NB4 (cell line): ENCODE data around the gene BAIAP3.

Experiments
- DNase-seq: peaks from one replicate; pipeline ENCODE4 v3.0.0; 2010; ENCODE audit warnings: low read depth
- H3K4me3 ChIP-seq: one replicate; pipeline ENCODE4 v1.5.1; 2011; ENCODE audit warnings: mild to moderate bottlenecking, low read depth, low read length, moderate library complexity
- CTCF ChIP-seq: IDR thresholded peaks from one replicate; pipeline ENCODE4 v1.5.1; 2012; ENCODE audit warnings: low read depth, low read length
- MYC ChIP-seq: IDR thresholded peaks from 2 replicates; pipeline ENCODE4 v1.6.1; 2011; ENCODE audit warnings: low read depth, low read length
- POLR2A ChIP-seq: IDR thresholded peaks from 2 replicates; pipeline ENCODE4 v1.6.1; 2011; ENCODE audit warnings: mild to moderate bottlenecking; ENCODE audit not compliant: insufficient read length; ENCODE audit errors: extremely low read depth
- TF ChIP-seq, protein P1 (sequence below): IDR thresholded peaks from 2 replicates; pipeline ENCODE4 v1.6.1; 2011; ENCODE audit warnings: low read depth, low read length

Gene BAIAP3

DNA sequence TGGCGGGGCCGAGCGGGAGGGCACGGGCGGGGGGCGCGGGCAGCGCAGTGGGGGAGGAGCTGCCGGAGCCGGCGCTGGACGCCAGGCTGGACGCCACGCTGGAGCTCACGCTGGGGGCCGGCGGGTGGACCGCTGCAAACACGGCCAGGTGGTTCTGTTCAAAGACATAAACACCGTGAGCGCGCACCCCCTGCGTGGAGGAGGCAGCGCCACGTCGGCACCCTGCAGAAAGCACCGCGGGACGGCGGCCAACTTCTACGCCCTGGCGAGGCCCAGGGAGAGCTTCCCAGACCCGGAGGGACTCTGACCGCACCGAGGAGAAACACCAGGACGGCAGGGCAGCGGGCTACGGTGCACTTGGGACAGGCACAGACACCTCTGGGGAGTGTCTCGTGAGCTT lies 51.8 kb downstream of the BAIAP3 start:
- no peak for DNase-seq
- TF ChIP-seq, protein P1, sequence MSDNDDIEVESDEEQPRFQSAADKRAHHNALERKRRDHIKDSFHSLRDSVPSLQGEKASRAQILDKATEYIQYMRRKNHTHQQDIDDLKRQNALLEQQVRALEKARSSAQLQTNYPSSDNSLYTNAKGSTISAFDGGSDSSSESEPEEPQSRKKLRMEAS, result no peak
- TF ChIP-seq POLR2A (no peak), MYC (no peak), CTCF (no peak)

GRCh38 chr16:1387331-1387730 lies 53.9 kb downstream of the BAIAP3 start:
- no peak overlapping the region for H3K4me3 ChIP-seq
- no peak for DNase-seq
- TF ChIP-seq, protein P1, result no peak
- no peak for TF ChIP-seq MYC
- no peak for TF ChIP-seq CTCF
- TF ChIP-seq POLR2A, result no peak

More for the DNA sequence above, 51.8 kb downstream of the BAIAP3 start:
- H3K4me3 ChIP-seq, result no peak overlapping the region

- H3K4me3 ChIP-seq, result no peak overlapping the region
- TF ChIP-seq POLR2A (no peak), CTCF (no peak), MYC (no peak)
- TF ChIP-seq, protein P1, result no peak
- DNase-seq, result no peak
These were observed 56.3 kb downstream of the BAIAP3 start for GRCh38 chr16:1389762-1390161.

GRCh38 chr16:1390239-1390779 lies 56.9 kb downstream of the BAIAP3 start:
- DNase-seq, result no peak
- no peak for TF ChIP-seq MYC
- no peak for TF ChIP-seq POLR2A
- TF ChIP-seq, protein P1, result no peak
- TF ChIP-seq CTCF, result no peak
- no peak overlapping the region for H3K4me3 ChIP-seq

GRCh38 chr16:1392826-1393225 lies 59.4 kb downstream of the BAIAP3 start:
- no peak for TF ChIP-seq MYC
- no peak for TF ChIP-seq CTCF
- TF ChIP-seq POLR2A, result no peak
- TF ChIP-seq, protein P1, result no peak
- no peak for DNase-seq
- no peak overlapping the region for H3K4me3 ChIP-seq
